Stimulated activated CD8-positive, alpha-beta memory T cell treated with anti-CD3 and anti-CD28 coated beads, Interleukin-4, amount 100 ng/mL, for 1 hour (primary cell): ENCODE measurements around the gene CBLB.

Experiments used
- DNase-seq, 2 donors: peaks; one replicate each; pipeline ENCODE4 v3.0.0-alpha.2; 2020; ENCODE audit warnings: low read depth in 2 of 2, low spot score in 1 of 2

Gene CBLB

DNA sequence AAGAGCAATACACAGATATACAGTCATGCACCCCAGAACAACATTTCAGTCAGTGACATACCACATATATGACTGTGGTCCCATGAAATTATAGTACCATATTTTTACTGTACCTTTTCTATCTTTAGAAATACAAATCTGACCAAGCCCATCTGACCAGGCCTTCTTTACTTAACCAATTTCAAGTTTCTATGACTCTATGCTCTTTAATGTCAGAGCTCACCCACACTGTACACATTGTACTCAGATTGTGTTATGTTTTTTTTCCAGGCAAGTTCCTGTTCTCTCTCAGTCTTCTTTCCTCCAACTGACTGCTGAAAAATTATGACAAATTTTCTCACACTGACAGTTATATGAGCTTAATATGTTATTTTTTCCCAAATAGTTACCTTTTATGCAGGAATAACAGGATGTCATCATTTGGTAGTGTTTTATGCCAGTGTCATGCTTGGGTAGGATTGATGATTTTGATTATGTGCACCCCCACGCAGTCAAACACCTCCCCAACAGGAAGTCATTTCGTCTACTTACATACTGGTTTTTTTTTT lies 8.0 kb upstream of the CBLB start:
- no peak for DNase-seq

DNA sequence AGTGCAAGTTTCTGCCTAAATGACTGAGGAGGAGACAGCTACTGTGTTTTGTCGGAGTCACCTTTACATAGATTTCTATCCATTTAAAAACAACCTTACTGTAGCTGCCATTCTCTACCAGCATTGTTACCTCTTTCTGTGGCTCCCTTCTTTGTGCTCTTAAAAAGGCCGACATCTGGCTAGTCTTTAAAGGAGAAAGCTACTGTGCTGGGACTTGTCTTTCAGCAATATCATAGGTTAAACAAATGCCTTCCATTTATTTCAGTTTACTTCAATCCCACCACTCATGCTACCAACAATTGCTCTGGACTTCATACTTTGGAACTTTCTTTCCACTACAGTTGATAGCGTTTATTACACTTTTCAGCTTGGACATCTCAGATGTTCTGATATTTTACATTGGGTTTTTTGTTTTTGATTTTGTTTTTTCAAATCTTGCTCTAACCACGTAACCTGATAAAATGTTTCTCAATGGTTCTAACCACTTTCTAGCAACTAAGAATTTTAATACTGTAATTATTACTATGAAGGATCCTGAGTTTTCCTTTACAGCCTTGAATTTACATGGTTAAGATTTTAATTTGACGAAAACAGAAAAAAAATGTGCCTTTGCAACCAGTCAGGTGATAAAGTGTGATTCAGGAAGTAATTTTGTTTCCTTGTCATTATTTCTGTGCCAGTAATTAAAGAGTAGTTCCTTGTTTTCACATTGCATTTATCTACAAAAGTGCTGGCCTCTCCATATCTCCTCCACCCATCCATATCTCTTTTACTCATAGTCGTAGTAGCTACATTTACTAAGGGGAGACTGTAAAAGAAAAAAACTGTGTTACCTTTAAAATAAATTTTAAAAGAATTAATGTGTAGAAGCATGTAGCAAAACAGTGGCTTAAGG lies 1.3 kb upstream of the CBLB start:
- no peak for DNase-seq

DNA sequence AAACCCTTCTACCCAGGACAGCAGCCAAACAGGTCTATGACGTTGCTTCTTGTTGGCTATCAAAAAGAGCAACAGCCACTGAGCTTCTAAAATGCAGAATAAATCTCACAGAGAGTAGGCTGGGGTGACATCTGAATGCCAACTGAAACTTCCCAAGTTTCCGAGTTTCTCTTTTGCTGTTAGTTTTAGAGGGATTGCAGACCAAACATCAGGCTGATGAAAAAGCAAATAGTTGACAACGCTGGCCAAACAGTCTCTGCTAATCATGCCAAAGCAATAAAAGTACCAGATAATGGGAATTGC lies 670 bp upstream of the CBLB start:
- no peak for DNase-seq

DNA sequence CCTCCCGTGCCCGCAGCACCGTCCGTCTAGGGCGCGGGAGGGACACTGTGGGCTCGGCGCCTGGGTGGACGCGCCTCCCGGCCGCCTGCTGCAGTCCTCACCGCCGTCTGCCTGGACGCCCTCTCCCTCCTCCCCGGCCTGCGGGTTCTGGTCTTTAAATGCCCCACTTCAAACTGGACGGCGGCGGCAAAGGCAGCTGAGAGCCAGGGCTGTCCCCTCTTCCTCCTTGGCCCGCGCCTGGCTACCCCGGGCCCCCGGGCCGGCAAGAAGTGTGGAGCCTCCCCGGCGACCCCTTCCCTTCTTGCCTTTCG lies 426 bp downstream of the CBLB start:
- DNase-seq, result no peak

DNA sequence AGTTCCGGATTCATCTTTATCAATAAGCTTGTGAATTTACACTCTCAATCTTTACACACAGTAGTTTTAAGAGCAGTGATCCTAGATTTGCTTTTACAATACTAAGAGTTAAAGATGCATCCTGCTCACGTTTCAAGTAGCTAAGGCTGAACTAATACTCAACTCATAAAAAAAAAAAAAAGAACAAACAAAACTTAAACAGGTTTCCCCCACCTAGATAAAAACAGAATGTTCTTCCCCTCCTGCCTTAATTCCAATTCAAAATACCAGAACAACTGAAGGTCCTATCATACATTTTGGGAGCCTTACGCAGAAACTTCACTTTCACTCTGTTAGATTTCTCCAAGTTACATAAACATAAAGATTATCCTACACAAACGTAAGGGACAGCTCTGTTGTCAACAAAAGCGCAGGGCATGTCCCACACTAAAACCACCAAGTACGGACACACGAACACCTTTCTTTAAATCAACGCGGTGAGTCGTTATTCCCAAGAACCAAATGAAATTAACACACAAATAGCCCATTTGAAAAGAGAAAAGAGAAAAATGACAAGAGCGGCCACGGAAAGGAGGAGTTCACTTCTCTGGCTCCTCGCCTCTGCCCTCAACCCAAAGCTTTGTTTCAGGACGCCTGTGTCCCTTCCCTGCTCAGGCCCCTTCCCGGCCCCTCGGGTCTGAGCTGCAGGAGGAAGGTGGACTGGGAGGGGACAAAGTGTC lies 941 bp downstream of the CBLB start:
- no peak for DNase-seq

DNA sequence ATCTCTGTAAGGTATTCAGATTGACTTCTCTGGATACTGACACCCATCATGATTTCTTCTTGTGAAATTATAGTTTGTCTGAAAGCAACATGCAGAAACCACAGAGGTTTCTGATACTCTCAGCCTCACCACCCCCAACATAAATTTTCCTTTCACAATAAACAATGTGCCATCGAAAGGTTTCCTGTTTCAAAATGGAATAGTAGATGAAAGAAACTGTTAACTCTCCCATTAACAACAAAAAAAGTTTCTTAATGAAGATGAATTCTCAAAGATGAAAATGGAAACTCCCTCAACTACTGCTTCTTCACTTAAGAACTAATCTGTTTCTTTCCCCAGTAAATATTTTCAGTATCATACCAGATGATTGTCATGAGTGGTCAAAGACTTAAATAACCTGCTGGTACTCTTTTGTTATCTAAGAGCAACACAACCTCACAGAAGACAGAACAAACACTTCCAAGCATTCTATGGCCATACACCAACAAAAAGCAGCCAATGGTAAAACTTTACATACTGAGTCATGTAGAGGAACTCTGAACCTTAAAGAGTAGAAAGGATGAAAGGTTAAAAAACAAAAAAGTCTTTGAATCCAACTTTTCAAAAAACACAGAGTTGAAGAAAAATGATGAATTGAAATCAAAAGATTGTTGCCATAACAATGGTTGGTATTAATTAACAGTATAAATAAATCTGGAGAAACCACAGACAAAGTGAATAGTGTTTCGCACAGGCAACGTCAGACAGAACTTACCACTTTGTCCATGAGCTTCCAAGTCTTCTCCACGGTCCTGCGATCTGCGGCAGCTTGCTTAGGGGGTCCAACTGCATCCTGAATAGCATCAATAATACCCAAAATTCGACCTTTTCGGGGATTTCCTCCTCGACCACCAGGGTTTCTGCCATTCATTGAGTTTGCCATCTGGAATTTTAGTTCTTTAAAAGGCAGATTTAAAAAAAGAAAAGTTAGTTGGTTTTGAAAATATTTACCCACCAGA lies 1.9 kb downstream of the CBLB start:
- DNase-seq, result no peak

DNA sequence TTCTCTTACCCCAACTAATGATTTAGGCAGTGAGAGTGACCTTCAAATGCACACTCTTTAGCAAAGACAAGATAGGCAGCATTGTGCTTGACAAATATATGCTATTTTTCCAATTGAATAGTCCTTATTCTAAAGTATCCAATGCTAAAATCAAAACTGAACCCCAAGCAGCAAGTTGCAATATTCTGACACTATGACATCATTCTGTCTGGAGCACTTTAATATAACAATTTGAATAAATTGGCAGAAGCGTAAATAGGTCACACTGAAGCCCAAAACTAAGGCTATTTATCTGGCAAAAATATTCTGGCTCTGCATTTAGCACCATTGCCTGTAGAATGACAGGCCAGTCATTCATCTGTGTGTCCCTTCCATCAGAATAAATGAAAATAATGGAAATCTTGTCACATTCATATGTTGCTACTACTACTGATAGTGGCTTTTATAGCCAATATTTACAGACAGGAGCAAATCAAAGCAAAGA lies 2.9 kb downstream of the CBLB start:
- DNase-seq, result no peak

DNA sequence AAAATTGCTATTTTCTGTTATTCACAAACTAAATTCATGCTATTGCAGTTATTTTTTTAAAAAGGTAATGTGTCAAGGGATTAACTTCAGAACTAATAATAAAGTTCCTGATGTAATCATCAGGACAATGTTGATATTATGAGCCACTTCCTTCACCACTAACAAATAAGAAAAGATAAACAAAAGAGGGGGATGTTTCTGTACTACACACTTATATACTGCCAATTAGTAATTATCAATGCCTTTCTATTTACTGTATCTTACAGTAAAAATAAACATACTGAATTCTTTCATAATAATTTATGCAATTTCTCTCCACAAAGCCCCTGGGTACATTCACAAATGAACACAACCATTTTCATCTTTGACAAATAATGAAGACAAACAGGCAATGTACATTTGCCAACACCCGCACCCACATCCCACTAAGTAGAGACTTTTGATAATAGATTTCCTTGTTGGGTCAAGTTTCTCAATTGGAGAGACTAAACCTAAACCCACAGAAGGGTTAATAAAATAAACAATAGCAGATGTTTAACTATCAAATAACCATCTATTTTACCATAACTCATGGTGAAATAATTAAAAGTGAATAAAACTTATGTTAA lies 3.7 kb downstream of the CBLB start:
- DNase-seq, result no peak

DNA sequence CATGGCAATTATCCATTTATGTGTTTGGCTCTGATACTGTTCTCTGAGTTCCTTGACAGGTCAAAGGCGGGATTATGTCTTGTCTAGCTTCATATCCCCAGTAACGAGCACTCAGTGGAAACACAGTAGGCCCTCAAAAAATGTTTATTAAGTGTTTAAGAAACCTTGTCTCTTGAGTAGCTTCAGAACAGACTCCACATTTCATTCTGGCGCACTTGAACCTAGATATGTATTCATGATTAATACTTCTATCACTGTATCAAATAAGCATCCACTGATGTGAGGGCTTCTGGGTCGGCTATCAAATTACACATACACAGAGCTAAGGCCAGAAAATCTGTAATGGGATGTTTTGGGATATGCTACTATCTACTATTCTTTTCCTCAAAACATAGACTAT lies 4.6 kb downstream of the CBLB start:
- no peak for DNase-seq

DNA sequence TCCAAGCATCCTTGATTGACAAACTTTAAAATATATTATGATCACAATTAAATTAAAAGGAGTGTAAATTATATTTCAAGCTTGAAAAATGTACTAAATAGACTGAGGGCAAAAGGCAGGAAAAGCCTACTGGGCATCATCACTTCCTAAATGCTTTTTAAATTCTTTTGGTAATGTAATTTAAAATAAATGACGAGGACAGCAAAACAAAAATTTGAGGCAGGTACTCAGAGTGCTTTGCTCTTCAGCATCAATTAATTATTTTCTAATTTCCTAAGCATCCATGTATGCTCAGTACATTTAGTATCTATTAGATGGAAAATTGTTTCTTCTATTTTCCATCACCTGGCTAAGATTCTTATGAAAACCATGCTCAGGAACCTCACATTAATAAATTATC lies 5.2 kb downstream of the CBLB start:
- DNase-seq, result no peak

DNA sequence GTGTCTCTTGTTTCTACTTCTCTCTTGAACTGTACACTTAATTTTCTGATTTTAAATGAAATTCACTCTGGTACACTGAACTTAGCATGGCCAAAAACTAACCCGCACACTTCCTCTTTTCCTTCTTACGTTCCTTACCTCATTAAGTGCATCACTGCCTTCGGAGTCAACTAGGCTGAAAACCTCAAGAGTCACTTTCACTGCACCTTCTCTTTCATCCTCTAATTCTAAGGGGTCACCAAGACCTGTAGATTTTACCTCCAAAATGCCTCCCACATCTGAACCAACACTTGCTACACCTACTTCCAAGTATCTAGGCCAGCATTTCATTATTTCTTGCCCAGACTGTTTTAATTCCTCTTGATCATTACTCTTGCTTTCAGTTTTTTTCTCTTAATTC lies 6.6 kb downstream of the CBLB start:
- DNase-seq, result no peak

DNA sequence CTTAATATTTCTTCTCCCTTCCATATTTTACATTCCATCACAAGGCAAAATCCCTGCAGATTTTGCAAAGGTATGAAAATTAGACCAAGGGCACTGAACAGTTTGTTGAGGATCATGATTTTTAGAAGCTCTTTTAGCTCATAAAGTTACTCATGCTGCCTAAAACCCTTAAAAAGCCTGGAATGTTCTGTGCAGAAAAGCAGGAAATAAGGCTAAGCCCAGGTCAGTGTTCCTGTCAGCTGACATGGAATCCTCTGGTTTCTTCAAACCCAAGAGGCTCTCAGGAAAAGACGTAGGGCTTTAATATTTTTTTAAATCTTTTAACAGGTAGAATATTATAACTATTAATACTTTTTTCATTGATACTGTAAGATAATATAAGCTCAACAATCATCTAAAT lies 8.2 kb downstream of the CBLB start:
- DNase-seq, result no peak

DNA sequence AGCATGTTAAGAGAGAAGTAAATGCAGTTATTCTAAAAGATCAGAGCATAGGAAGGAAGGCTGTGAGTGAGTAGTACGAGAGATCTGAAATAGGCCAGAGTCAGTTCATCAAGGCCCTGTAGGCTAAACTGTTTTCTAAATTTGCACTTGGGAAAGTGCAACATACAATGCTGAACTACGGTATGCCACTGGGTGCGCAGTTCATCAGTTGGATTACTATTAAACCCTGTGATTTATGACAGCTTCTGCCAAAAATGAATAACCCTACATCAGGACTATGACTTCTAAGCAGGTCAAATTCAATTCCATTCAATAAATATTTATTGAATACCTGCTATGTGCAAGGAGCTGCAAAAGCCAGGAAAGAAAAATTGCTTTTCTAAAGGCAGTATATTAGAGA lies 10.8 kb downstream of the CBLB start:
- no peak for DNase-seq

DNA sequence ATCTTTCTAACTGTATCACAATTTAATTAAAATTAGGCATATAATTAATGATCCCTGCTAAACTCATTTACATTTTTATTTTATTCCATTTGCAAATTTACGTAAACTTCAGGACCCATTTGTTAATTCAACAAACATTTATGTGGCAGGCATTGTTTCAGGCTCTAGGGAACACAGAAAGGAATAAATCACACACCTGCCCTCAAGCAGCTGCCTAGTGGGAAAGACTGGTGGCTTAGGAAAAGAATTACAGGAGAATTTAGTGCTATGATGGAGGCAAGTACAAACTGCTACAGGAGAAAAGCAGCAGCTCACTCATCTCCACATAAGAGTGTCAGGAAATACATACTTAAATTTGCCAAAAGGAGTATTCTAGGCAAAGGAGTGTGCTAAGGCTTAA lies 11.2 kb downstream of the CBLB start:
- no peak for DNase-seq

DNA sequence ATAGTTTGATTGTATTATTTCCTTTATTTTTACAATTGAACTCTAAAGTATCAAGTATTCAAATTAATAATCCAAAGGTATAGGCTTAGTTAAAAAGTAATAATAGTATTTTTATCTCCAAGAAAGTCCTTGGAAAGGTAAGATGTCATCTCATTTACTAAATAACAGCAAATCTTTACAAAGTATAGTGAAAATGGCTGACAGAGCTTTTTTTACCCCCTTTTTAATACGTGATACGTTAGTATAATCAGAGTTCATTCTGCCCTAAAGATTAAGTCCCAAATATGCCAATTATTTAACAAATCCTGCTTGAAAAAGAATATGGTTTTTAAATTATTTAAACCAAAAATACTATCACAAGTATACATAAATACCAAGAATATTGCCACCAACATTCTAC lies 12.2 kb downstream of the CBLB start:
- DNase-seq, result no peak

DNA sequence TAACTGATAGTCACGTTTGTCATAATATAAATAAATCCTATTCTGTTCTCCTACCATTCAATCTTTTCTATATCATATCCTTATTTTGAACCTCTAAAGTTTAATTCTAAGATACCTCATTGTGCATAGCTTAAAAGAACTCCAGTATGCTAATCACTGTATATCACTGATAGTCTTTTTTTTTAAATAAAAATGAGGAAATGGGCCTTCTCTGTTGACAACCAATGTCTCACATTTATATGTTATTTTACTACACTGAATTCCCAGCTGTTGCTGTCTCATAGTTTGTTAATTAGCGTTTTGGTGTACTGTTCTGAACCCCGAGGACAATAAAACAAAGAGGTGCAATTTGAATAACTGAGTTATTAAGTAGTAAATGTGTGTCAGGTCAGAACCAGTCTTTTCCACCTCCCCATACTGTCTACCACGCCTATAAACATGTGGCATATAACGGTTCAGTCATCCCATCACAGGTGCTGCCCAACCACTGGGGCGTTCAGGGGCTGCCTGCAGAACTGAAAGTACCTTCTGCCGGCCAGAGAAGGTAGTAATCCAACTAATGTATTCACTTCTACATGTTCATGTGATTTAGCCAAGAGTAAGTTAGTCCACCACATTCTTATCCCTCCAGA lies 14.9 kb downstream of the CBLB start:
- DNase-seq, result no peak

DNA sequence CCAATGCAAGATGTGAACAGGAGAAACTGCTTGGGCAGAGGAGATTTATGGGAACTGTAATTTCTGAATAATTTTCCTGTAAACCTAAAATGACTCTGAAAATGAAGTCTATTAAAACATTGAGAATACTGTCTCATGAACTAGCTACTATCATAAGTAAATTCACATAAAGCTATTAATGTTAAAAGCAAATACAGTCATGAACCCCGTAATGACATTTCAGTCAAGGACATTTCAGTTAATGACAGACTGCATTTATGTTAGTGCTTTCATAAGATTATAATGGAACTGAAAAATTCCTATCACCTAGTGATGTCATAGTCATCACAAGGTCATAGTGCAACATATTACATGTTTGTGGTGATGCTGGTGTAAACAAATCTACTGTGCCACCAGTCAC lies 17.2 kb downstream of the CBLB start:
- no peak for DNase-seq

DNA sequence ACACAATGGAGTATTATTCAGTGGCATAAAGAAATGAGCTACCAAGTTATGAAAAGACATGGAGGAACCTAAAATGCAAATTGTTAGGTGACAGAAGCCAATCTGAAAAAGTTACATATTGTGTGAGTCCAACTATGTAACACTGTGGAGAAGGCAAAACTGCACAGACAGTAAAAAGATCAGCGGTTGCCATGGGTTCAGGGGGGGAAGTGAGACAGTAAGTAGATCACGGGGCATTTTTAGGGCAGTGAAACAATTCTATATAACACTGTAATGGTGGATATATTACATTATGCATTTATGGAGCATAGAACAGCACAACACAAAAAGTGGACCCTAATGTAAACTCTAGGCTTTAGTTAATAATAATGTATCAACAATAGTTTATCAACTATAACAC lies 17.6 kb downstream of the CBLB start:
- no peak for DNase-seq

DNA sequence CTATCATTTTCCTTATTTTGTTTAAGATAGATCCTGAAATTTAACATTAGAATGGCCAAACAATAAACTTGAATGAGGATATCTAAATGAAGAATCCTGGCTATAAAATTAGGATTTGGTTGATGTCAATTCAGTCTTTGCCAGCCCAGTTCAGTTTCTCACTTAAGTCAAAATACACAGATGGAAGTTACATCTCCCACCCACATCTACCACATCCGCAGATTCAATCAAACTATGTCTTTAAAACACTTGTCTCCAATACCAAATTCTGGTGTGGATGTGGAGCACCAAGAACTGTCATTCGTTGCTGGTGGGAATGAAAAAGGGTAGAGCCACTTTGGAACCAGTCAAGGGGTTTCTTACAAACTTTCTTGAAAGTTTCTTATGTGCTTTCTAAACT lies 18.2 kb downstream of the CBLB start:
- DNase-seq, result no peak

DNA sequence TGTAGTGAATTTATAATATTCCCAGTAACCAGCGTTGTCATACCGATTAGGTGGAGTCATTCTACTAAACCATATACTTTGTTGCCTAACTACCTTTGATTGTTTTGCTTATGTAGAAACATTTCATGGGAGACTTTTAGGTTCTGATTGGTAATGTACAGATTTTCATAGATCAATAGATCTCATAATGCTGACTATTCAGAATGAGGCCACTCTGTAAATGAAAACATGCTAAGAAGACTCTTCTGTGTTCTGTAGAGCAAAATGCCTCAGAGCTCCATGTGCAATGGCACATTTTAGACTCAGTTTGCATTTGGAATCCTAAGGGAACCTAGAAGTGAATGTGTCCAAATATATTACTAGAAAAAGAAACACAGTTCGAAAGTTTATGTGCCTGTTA lies 20.0 kb downstream of the CBLB start:
- DNase-seq, result no peak

DNA sequence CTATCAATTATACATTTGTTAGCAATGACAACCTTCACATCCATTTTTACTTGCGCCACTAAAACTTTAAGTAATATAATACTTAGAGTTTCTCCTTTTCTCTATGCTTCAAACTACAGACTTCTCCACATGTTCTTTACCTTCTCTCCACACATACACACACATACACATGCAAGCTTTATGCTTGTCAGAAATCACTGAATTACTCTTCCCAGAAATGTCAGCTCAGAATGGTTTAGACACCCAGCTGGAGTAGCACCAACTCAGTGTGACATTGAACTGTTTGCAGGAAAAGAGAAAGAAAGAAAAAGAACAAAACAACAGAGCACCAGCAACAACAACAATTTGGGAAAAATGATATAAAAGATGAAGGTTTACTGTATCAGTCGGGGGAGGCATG lies 20.9 kb downstream of the CBLB start:
- DNase-seq, result no peak
